SU-DHL-6 (cell line): ENCODE results near the gene RAPGEF4.

Experiments
- CTCF ChIP-seq: fragments of 200-600 bp; sonication (generic); IDR thresholded peaks from one replicate; pipeline ENCODE4 v1.5.1; 2017; ENCODE audit warnings: antibody characterized with exemption, mild to moderate bottlenecking, low read length, moderate library complexity; ENCODE audit not compliant: insufficient read depth, poor library complexity, severe bottlenecking
- EZH2phosphoT487 ChIP-seq: fragments of 200-600 bp; sonication (generic), shearing (Covaris generic); conservative IDR thresholded peaks from 2 replicates; pipeline ENCODE4 v1.6.1; 2018; ENCODE audit warnings: mild to moderate bottlenecking, antibody characterized with exemption, low read length, moderate library complexity, mixed read lengths

DNA sequence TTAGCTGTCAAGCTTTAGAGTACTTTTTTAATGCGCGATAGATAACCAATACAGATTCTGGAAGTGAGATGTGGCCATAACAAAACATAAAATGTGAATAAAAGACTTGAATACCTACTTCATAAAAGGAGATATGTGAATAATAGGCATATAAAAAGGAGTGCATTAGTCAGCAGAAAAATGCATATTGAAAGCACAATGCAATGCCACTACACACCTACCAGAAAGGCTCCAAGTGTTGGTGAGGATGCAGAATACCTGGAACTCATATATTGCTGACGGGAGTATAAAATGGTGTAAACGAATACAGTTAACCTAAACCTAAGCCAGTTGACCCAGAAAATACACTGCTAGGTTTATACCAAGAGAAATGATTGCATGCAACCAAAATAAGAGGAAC, 10.9 kb upstream of the RAPGEF4 start:
- TF ChIP-seq CTCF (no peak), EZH2phosphoT487 (no peak)
